Stimulated activated naive B cell treated with anti-CD40 and anti-IgM and Interleukin-4, amounts not matched to agents 10 μg/mL and 1 μg/mL and 100 μg/mL, for 72 hours (primary cell): ENCODE measurements around the gene MOXD1.

Experiments
- ATAC-seq, 2 donors: fragments of 150-1000 bp; cut with Tn5 transposase; replicated peaks; 2 replicates each; pipeline ENCODE4 v1.10.0; 2021; ENCODE audit warnings: moderate library complexity in 1 of 2
- DNase-seq: peaks from one replicate; pipeline ENCODE4 v3.0.0; 2021
- H3K27ac Mint-ChIP-seq: one replicate; pipeline ENCODE4 v1.8.0; 2022; ENCODE audit warnings: mild to moderate bottlenecking, mixed read lengths
- H3K27me3 Mint-ChIP-seq, 2 donors: one replicate each; pipeline ENCODE4 v1.8.0; 2022; ENCODE audit warnings: mixed read lengths in 2 of 2
- H3K36me3 Mint-ChIP-seq, 2 donors: one replicate each; pipeline ENCODE4 v1.8.0; 2022; ENCODE audit warnings: mixed read lengths in 2 of 2, mild to moderate bottlenecking in 1 of 2
- H3K4me1 Mint-ChIP-seq, 2 donors: one replicate each; pipeline ENCODE4 v1.8.0; 2022; ENCODE audit warnings: mixed read lengths in 2 of 2, mild to moderate bottlenecking in 1 of 2
- H3K4me3 Mint-ChIP-seq, 2 donors: one replicate each; pipeline ENCODE4 v1.8.0; 2022; ENCODE audit warnings: mild to moderate bottlenecking in 2 of 2, mixed read lengths in 2 of 2, moderate library complexity in 1 of 2
- H3K9me3 Mint-ChIP-seq, 2 donors: one replicate each; pipeline ENCODE4 v1.8.0; 2022; ENCODE audit warnings: mixed read lengths in 2 of 2, mild to moderate bottlenecking in 1 of 2

Gene MOXD1

DNA sequence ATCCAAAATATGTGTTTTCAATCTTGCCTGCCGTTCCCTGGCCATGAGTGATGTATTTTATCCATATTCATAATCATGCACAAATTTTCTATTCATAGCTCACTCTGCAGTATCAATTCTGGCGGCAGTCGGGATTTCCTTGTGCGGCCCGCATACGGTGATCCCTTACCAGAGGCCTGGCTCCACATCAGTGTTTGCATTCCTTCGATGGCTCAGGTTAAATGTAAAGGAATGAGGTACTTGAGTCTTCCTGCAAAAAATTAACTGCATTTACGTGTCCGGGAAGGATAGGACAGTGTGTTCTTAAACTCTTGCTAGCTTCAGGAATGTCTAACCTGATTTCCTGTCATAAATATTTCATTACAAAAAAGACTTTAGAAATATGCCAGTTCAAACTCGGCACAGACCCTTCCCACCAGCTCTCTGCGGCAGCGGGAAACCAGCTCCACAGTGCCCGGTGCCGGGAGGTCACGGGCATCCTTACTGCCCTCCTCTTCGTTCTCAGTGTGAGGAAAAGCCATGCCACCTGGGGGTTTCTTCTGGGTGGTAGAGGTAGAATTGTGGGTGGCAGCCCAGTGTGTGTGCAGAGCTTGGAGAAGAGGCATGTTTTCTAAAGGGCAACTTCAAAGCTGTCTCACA lies 154.5 kb downstream of the MOXD1 start:
- ATAC-seq, result no peak
- Mint-ChIP-seq H3K4me3 (no peak overlapping the region), H3K9me3 (no peaks in the 10 kb centered on the region), H3K36me3 (peaks cover 0 to under 1% of the 10 kb centered on the region in 2 donors), H3K4me1 (no peaks in the 10 kb centered on the region), H3K27ac (no peak overlapping the region), H3K27me3 (peaks cover 5 to 8% of the 10 kb centered on the region in 2 donors)
- no peak for DNase-seq

DNA sequence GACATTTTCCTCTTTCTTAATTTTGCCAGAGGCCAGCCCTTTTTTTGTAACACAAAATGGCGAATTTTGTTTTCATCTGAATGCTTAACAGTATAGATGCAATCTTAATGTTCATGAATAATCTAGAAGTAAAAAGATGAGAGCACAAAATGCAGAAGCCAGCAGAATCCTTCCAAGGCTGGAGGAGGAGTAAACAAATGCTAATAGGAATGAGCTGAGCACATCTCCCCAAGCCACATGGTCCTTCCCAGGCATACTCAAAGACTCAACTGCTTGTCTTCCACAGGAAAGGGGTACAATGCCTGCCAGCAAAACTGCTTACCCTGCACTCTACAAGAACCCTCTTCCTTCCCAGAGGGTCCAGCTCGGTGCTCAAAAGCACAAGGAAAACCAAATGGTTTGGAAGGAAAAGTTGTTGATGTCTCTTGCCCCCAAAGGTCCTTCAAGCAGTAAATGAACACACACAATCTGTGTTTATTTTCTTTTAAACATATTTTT lies 155.1 kb downstream of the MOXD1 start:
- DNase-seq (no peak), ATAC-seq (no peak)
- no peak overlapping the region for H3K4me3 Mint-ChIP-seq
- no peak overlapping the region for H3K27ac Mint-ChIP-seq
- H3K9me3 Mint-ChIP-seq, result no peaks in the 10 kb centered on the region
- H3K4me1 Mint-ChIP-seq, result peaks cover 1 to 3% of the 10 kb centered on the region in 2 donors
- H3K36me3 Mint-ChIP-seq, result no peaks in the 10 kb centered on the region
- peaks cover 5 to 8% of the 10 kb centered on the region in 2 donors for H3K27me3 Mint-ChIP-seq
